Measurements from ENCODE around the gene EMID1.

EMID1 gene

DNA sequence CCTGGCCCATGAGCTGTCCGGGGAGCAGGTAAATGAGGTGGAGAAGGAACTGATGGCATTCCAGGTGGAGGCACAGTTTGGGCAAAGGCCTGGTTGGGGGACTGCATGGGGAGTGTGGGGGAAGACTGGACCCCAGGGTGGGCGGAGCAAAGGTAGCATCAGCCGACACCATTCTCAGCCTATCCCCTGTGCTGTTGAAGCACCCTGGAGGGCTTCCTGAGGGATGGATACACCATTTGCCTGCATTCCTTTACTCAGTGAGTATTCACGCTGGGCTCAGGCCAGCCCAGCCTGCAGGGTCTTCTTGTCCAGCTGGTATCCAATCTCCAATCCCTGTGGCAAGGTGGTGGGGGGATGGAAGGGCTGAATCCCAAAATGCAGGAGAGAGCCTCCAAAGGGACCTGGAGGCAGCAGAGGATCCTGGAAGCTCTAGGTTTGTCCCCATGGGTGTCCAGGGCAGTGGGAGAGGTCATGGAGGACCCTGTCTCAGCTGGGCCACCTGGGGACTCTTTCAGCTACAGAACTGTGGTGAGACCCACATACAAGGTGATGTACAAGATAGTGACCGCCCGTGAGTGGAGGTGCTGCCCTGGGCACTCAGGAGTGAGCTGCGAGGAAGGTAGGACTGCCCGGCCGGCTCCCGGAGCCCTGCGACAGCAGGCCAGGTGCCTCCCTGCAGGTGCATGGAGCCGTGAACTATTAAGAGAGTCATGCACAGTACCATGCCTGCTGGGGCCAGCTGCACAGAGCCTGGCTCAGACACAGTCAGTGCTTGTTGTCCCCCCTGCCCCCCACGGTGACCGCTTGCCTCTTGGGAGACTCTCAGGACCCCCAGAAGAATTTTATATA, 9.5 kb downstream of the EMID1 start:
- TF ChIP-seq, protein P1, sequence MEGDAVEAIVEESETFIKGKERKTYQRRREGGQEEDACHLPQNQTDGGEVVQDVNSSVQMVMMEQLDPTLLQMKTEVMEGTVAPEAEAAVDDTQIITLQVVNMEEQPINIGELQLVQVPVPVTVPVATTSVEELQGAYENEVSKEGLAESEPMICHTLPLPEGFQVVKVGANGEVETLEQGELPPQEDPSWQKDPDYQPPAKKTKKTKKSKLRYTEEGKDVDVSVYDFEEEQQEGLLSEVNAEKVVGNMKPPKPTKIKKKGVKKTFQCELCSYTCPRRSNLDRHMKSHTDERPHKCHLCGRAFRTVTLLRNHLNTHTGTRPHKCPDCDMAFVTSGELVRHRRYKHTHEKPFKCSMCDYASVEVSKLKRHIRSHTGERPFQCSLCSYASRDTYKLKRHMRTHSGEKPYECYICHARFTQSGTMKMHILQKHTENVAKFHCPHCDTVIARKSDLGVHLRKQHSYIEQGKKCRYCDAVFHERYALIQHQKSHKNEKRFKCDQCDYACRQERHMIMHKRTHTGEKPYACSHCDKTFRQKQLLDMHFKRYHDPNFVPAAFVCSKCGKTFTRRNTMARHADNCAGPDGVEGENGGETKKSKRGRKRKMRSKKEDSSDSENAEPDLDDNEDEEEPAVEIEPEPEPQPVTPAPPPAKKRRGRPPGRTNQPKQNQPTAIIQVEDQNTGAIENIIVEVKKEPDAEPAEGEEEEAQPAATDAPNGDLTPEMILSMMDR (conservative IDR thresholded peaks at IDR 0.05; ENCODE audit: low read length), result no peak
- no peak for TF ChIP-seq EZH2phosphoT487 (IDR thresholded peaks at IDR 0.05; ENCODE audit: borderline replicate concordance)

DNA sequence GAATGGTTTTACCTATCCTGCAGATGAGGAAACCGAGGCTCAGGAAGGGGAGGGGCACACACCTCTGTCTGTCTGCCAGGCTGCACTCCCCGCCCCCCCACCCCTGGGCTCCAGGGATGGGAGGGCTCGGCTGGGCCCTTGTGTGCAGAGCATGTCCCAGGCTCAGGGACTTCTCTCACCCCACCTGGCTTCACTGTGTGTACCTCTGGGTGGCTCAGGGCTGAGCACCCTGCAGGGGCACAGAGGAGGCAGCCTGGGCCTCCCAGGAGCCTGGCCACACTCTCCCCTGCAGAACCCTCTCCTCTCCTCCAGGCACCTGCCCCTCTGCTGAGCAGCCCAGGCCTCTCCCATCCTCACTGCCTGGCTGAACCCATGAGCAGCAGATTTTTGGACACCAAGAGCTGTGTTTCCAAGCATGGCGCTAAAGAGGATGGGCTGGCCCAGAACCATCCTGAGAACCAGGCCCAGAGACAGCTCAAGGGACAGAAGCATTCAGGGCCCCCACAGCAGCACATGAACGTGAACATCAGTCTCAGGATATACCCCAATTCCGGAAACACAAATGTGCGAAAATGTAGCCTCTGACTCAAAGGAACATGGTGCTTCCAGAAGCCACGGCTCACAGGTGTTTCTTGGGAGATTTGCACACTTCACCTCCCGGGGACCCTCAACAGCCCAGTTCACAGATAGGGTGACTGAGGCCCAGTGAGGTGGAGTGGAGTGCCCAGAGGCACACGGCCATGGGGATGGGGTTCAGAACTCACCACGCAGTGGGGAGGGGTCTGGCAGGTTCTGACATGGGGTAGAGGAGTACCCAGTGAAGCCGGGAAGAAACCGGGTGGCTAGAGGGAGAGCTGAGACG, 10.5 kb downstream of the EMID1 start:
- H3K36me3 ChIP-seq (ENCODE audit: insufficient read depth, low read length), result peaks cover 61% of the 10 kb centered on the region; the same call in 1 of the 2 replicates
- no peaks in the 10 kb centered on the region for H3F3A ChIP-seq (ENCODE audit: low read depth)
- peaks cover 21% of the 10 kb centered on the region for H3K4me1 ChIP-seq (ENCODE audit: insufficient read depth, low read length, poor library complexity, severe bottlenecking)
- no peak overlapping the region for H3K4me3 ChIP-seq (ENCODE audit: low read length, poor library complexity, severe bottlenecking)
- H4K20me1 ChIP-seq (ENCODE audit: insufficient read depth, low read length, poor library complexity, severe bottlenecking), result peaks cover 47% of the 10 kb centered on the region
- H3K9me2 ChIP-seq (replicated peaks; ENCODE audit: low read depth, low read length), result no peaks in the 10 kb centered on the region
- H2AFZ ChIP-seq (ENCODE audit: low read length), result no peak overlapping the region
- no peak overlapping the region for H3K9ac ChIP-seq (ENCODE audit: low read depth, low read length, poor library complexity, severe bottlenecking)
- peaks cover 53% of the 10 kb centered on the region for H3K79me2 ChIP-seq (ENCODE audit: insufficient read depth, low read length)
- H3K9me3 ChIP-seq (ENCODE audit: insufficient read depth, low read depth, low read length), result no peaks in the 10 kb centered on the region
- no peak for TF ChIP-seq EZH2phosphoT487 (IDR thresholded peaks at IDR 0.05; ENCODE audit: borderline replicate concordance)
- TF ChIP-seq, protein P1 (conservative IDR thresholded peaks at IDR 0.05; ENCODE audit: low read length), result no peak
- no peaks in the 10 kb centered on the region for H3K27me3 ChIP-seq (ENCODE audit: insufficient read depth, low read length, poor library complexity, severe bottlenecking)
- no peak overlapping the region for H3K4me2 ChIP-seq (ENCODE audit: low read depth, low read length, poor library complexity, severe bottlenecking)

More for the DNA sequence above, 9.5 kb downstream of the EMID1 start:
- Histone ChIP-seq H3K9me2 (replicated peaks; ENCODE audit: low read depth, low read length) (no peaks in the 10 kb centered on the region), H3K4me2 (ENCODE audit: low read depth, low read length, poor library complexity, severe bottlenecking) (no peak overlapping the region), H3K4me1 (ENCODE audit: insufficient read depth, low read length, poor library complexity, severe bottlenecking) (peaks cover 30% of the 10 kb centered on the region), H2AFZ (ENCODE audit: low read length) (no peak overlapping the region), H3K4me3 (ENCODE audit: low read length, poor library complexity, severe bottlenecking) (no peak overlapping the region), H3K9me3 (ENCODE audit: insufficient read depth, low read depth, low read length) (no peaks in the 10 kb centered on the region), H3K9ac (ENCODE audit: low read depth, low read length, poor library complexity, severe bottlenecking) (no peak overlapping the region), H3K27me3 (ENCODE audit: insufficient read depth, low read length, poor library complexity, severe bottlenecking) (no peaks in the 10 kb centered on the region), H4K20me1 (ENCODE audit: insufficient read depth, low read length, poor library complexity, severe bottlenecking) (peaks cover 57% of the 10 kb centered on the region), H3K36me3 (ENCODE audit: insufficient read depth, low read length) (peaks cover 63% of the 10 kb centered on the region; the same call in 1 of the 2 replicates), H3F3A (ENCODE audit: low read depth) (no peaks in the 10 kb centered on the region), H3K79me2 (ENCODE audit: insufficient read depth, low read length) (peaks cover 63% of the 10 kb centered on the region)

DNA sequence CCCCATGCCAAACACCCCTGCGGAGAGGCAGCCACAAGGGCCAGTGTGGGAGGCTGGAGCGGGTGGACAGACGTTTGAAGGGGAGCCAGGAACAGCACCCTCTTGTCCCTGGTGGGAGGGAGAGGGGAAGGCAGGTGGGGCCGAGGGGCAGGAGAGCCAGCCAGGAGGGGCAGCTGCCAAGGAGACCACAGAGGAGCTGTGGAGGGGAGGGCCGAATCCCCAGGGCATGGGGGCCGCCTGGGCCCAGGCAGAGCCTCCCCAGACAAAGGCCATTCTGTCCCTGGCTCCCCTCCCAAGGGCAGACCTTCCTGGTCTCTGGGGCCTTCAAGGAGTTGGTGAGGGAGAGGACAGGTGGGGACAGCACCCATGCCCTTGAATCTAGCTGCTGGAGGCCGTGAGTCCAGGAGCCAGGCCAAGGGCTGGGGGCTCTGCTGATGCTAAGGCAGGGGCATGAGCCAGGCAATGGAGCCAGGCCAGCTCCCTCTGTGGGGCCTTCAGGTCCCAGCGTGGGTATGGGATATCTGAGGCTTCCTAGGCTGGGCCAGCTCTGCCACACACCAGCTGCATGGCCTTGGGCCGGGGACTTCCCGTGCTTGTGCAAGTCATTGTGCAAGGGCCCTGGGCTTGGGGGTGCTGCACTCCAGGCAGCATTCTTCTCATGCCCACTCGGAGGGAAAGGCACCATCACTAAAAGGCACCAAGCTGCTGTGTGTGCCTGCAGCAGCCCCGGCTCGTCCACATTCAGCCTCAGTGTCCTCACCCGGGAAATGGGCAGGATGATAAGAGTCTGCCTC, 11.4 kb downstream of the EMID1 start:
- TF ChIP-seq EZH2phosphoT487 (IDR thresholded peaks at IDR 0.05; ENCODE audit: borderline replicate concordance), result no peak
- TF ChIP-seq, protein P1 (conservative IDR thresholded peaks at IDR 0.05; ENCODE audit: low read length), result no peak
- H3K27me3 ChIP-seq (ENCODE audit: insufficient read depth, low read length, poor library complexity, severe bottlenecking), result no peaks in the 10 kb centered on the region
- no peak overlapping the region for H3K4me2 ChIP-seq (ENCODE audit: low read depth, low read length, poor library complexity, severe bottlenecking)
- H4K20me1 ChIP-seq (ENCODE audit: insufficient read depth, low read length, poor library complexity, severe bottlenecking), result peaks cover 42% of the 10 kb centered on the region
- H2AFZ ChIP-seq (ENCODE audit: low read length), result no peak overlapping the region
- H3K79me2 ChIP-seq (ENCODE audit: insufficient read depth, low read length), result peaks cover 45% of the 10 kb centered on the region
- no peaks in the 10 kb centered on the region for H3F3A ChIP-seq (ENCODE audit: low read depth)
- peaks cover 55% of the 10 kb centered on the region; the same call in 1 of the 2 replicates for H3K36me3 ChIP-seq (ENCODE audit: insufficient read depth, low read length)
- H3K9me3 ChIP-seq (ENCODE audit: insufficient read depth, low read depth, low read length), result no peaks in the 10 kb centered on the region
- no peaks in the 10 kb centered on the region for H3K9me2 ChIP-seq (replicated peaks; ENCODE audit: low read depth, low read length)
- H3K4me3 ChIP-seq (ENCODE audit: low read length, poor library complexity, severe bottlenecking), result no peak overlapping the region
- peaks cover 16% of the 10 kb centered on the region for H3K4me1 ChIP-seq (ENCODE audit: insufficient read depth, low read length, poor library complexity, severe bottlenecking)
- H3K9ac ChIP-seq (ENCODE audit: low read depth, low read length, poor library complexity, severe bottlenecking), result no peak overlapping the region

All from Loucy (cell line).